HuH-7 (cell line): Measurements from ENCODE around the gene GPX2.
"Not testable (repeated sequence)": the region's sequence is repeated elsewhere in the genome, so short reads cannot be mapped to it uniquely, and the experiment has no call there.

ENCODE experiments used
- DNase-seq: peaks from one replicate; pipeline ENCODE4 v3.0.0; 2011; ENCODE audit warnings: low spot score

The GPX2 gene

DNA sequence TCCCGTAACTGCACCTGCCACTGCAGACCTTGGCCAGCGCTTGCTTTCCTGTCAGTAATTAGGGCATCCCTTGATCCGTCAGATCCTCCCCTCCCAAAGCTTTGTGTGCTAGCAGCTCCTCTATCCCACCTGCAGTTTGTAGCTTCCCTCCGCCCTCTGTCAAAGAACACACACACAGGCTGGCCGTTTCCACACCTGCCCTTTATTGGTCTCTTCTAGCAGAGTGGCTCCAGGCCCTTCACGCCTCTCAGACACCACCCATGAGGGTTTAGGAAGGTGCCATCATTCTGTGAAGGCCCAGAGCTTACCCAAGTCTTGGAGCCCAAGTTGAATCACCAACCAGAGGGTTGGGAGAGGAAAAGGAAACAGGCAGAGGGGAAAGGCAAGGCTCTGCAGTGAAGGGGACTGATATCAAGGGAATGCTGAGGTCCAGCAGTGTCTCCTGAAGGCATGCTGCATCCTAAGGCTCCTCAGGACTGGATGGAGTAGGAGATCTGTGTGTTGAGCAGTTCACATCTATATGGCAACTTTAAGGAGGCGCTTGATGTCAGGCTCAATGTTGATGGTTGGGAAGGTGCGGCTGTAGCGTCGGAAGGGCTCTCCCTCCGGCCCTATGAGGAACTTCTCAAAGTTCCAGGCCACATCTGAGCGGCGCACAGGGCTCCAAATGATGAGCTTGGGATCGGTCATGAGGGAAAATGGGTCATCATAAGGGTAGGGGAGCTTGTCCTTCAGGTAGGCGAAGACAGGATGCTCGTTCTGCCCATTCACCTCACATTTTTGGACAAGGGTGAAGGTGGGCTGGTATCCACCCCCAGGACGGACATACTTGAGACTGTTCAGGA lies 3.4 kb downstream of the GPX2 start:
- no peak for DNase-seq

DNA sequence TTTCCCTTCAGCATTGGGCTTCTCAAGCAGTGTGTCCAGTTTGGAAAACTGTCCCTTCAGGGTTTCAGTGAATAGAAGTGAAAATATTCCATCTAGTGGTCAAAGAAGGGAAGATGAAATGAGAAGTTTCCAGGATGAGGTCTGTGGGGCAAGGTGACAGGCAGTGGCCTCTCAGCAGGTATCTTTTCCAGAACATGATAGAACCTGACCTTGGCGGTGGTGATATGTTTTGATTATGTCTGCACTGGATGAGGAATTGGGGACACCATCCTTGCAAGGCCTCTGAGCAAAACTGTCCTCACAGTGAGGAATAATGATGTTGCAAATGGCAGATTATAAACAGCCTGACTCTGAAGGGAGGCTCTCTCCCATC lies 4.7 kb downstream of the GPX2 start:
- no peak for DNase-seq

DNA sequence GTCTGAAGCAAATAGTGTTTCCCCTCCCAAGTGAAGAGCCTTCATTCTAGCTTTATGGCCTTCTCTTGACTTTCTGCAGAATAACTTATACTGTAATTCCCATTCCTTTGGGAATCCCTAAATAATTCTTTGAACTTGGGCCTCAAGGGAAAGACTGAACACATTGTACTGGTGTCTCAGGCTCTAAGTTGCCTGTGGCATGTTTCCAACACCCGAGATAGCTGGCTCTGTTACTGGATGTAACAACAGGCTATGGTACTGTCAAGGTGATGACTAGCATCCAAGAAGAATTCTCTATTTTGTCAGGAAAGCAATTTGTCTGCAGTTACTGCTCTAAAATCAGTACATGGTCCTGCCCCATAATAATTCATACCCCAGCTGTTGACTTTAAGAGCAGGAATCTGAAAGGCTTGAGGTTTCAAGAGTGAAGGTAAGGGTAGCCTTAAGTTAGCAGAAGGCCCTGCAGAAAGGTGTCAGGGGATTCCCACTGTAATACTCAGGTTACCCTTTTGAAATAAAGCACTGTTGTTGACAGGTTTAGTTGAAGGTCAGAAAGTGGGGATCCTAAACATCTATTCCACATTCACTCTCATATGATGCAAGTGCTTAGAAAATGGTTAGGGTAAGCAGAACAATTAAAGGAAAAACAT lies 5.2 kb downstream of the GPX2 start:
- DNase-seq: no peak

DNA sequence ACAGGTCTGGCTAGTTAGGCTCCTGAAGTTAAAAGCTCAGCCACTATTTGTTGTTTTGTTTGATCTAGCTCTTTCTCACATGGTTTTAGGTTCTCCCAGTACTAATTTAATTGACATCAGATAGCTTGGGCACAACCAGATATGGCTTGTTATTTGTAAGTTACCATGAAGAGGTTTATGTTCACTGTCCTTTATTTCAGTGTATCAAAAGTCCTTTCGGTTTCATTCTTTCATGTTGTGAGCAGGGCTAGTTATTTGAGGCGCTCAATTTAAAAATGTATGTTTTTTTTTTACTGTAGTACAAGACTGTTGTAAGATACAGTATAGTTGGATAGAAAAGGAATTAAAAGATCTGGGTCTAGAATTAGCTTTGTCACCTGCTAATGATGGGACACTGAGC lies 7.0 kb downstream of the GPX2 start:
- DNase-seq: no peak

DNA sequence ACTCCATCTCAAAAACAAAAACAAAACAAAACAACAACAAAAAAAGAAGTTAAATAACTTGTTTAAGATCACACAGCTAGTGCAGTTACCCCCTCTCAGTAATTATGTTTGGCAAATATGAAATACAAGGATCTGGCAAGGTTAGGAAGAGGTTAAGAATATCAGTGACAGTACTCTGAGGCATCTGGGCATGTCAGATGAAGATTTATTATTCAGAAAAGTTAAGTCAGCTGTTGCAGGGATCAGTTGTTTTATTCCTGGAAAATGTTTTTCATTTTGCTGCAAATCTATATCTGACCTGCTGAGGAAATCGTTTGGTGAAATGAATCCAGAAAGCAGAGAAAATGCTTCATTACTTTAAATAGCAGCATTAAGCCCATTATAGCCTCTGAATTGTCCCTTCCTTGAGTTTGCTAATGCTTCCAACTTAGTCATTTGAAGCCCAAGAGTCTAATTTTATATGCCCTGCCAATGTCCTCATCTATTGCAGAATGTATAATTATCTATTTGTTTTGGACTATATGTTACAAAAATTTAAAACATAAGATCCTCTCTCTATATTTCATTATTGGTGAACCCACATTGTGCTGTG lies 8.1 kb downstream of the GPX2 start:
- DNase-seq: no peak

DNA sequence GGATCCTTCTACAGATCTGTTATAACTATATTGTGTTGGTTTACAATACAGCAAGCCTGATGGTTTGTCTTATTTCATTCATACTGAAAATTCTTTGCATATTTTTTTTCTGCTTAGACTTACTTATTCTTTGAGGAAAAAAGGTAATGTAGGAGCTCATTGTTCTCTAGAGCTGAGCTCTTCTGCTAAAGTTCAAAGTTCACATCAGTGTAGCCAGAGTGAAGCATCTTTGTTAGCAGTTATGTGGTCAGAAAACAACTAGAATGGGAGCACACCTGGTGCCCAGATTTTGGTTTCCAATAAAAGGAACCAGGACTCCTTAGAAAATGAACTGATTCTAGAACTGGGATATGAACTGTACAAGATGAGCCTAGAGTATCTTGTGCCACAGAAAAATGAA lies 10.3 kb downstream of the GPX2 start:
- no peak for DNase-seq

DNA sequence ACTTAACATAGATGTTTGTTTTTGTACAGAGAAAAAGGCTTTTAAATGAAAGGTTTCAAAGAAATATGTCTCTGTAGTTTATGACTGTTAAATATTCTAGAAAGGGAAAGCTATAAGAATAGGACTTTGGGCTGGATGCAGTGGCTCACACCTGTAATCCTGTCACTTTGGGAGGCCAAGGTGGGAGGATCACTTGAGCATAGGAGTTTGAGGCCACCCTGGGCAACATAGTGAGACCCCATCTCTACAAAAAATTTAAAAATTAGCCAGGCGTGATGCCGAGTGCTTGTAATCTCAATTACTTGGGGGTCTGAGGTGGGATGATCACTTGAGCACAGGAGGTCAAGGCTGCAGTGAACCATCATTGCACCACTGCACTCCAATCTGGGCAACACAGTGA lies 11.4 kb downstream of the GPX2 start:
- no peak for DNase-seq

DNA sequence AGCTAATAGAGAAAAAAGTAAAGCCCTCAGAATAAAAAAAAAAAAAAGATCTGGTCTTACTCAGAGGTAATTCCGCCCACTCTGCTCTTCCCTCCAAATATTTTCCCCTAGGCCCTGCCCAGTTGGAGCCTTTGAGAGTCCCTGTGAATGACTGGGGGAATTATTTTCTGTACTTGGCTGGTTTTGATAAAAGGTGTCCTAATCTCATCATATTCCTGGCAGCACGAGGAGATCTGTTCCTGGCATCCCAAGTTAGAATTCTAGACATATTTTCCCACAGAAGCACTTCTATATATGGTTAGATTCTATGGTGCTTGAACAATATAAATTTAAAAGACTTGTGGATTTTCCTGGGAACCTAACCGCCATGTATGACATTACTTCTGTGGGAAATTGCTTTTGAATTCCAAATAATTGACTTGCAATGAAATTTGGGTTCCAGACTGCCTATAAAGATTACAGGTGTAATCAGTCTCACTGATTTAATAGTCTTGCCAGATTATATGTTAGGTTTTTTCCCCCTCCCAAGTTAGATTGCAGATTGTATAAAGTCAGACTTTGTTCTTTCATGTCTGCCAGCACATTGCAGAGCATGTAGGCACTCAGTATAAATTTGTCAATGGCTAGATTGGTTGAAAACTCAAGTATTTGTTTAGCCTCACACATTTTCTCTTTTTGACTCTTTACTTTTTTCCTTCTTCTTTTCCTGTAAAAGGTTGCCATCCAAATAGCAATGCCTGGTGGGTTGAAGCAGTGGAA lies 12.3 kb downstream of the GPX2 start:
- DNase-seq: no peak

DNA sequence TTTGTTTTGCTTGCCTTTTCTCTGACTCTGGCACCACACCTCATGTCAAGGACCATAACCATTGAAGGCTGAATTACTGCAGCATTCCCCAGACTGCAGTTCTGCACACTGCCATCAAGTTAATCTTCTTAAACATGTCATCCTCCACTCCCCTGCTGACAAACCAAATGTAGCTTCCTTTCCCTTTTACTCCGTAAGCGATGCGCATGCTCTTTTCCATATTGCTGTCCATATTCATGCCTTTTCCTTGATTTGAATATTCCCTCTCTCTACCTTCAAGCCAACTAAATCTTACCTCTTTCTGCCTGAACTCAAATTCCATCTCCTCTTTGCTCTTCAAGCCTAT lies 13.6 kb downstream of the GPX2 start:
- no peak for DNase-seq

DNA sequence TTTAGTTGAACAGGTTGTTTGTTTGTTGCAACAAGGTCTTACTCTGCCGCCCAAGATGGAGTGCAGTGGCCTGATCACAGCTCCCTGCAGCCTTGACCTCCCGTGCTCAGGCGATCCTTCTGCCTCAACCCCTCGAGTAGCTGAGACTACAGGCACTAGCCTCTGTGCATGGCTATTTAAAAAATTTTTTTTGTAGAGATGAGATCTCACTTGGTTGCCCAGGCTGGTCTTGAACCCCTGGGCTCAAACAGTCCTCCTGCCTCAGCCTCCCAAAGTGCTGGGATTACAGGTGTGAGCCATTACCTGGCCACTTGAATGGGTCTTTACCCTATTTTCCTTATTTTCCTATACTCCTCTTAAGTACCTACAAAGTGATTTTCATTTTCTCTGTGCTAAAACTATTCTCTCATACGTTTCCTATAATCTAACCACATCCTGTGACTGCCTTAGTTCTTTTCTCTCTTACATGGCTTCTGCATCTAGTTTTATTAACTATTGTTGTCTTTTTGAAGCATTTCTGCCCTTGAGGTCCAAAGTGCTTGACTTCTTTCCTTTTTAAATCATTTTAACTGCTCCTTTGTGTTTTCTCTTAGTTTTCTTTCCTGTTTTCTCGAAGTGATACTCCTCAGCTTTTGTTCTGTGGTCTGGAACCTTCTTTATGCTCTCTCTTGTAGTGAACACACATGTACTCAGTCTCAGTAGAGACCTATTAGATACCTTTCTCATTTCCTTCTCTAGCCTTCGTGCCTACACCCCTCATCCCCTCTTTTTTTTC lies 14.1 kb downstream of the GPX2 start:
- no peak for DNase-seq

DNA sequence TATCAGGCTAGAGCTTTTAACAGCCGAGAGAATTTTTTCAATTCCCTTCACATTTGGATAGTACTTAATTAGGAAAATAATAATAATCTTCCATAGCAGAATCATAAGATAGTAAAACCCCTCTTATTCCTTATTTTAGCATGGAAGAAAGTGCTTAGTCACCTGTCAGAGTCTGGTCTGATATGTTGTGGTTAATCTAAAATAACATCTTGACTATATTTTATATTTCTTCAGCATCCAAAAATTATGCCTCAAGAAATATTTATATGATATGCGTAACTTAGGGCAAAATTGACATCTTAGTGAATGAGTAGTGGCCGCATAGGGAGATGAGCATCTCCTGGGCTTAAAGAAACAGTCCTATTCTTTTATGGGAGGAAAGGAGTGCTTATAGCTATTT lies 15.5 kb downstream of the GPX2 start:
- DNase-seq: no peak

DNA sequence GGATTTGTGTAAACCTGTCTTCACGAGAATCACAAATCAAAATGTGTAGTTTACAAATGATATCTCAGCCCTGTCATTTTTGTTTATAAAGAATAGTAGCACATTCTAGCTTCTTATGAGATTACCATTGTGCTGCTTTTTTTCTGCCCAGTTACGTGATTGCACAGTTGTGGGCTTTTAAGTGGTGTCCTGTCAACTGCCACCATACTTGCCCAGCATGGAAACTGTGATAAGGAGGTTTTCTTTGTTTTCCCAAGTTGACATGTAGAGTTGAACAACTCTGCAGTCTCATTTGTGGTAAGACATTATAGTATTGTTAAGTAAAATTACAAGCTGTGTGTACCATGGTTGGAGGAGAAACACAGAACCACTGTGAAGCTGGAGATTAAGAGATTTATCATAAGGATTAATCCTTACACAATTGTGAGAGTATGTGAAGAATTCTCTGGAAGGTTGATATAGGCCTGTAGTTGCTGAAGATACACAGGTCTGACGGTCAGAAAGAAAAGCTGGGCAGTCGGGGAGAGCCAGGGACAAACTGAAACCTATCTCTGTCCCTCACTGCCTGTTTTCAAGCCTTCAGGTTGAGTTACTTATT lies 16.0 kb downstream of the GPX2 start:
- DNase-seq: no peak

DNA sequence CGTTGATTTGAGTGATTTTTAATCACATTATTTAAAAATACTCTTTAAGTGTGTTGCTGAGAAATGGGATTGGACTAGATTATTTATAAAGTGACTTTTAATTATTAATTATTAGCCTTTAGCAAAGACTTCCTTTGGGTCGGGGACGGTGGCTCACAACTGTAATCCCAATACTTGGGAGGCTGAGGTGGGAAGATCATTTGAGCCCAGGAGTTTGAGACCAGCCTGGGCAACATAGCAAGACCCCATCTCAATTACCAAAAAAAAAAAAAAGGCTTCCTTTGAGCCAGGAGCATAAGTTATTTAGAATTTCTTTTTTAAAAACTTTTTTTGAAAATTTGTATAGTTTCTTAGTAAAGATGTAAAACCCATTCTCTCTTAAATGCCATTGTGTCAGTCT lies 19.5 kb downstream of the GPX2 start:
- DNase-seq: no peak

DNA sequence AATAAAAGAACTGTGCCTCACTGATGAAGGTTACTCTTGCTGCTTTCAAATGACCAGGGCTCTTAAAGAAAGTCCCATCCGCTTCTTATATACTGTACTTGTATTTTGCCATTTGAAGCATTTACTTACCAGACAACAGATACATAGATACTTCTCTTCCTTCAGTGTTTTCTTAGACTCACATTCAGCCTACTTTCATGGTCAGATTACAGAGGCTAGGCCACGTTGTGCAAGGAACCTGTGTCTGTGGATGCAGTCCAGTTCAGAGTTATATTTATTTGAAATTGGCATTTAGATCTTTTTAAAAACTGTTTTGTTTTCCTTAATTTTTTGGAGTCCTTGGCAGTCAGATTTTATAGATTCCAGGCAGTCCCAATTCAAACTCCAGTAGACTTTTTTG lies 22.1 kb downstream of the GPX2 start:
- DNase-seq: no peak

DNA sequence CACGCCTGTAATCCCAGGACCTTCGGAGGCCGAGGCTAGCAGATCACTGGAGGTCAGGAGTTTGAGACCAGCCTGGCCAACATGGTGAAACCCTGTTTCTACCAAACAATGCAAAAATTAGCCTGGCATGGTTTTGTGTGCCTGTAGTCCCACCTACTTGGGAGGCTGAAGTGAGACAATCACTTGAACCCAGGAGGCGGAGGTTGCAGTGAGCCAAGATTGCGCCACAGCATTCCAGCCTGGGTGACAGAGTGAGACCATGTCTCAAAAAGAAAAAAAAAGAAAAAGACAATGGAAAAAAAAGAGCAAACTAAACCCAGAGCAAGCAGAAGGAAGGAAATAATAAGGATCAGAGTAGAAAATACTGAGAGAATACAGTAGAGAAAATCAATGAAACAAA lies 22.9 kb downstream of the GPX2 start:
- no peak for DNase-seq

DNA sequence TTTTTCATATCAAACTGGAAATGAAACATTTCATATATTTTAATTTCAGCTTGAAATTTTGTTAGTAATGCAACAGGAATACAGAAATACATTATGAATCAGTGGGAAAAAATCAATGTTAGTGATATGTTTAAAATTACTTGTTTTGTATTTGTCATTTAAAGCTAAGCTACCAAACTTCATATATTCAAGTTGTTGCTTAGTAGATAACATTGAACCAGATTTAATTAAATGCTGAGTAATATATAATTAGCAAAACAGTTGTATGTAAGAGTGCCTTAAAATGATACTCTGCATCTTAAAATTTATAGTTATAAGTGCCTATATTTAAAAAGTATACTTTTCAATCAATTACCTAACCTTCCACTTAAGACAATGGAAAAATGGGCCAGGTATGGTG lies 23.3 kb downstream of the GPX2 start:
- DNase-seq: no peak

DNA sequence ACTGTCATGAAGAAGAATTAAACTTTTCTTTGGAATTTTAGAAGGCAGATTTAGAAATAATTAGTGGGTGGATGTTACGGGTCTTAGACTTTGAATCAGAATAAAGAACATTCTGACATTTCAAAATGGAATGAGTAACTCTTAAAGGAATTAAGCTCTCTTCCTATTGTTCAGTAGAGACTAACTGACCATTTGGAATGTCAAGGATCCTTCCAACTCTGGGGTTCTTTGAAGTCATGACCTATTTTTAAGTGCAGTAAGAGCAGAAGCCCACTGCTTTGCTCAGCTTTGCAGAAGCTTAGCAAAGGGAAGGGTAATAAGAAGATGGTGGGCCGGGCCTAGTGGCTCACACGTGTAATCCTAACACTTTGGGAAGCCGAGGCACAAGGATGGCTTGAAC lies 24.3 kb downstream of the GPX2 start:
- no peak for DNase-seq

DNA sequence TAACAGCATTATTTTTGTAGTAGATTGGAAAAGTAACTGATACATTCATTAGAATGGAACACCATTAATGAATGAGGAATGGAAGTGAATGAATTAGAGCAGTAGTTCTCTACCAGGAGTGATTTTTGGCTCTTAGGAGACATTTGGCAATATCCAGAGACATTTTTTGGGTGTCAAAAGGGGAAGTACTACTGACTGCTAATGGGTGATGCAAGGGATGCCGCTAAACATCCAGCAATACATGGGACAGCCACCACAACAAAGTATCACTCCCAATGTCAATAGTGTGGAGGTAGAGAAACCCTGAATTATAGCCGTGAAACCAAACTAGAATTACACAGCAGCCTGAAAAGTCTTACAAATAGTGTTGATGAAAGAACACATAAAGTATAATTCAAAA lies 26.7 kb downstream of the GPX2 start:
- DNase-seq: no peak

DNA sequence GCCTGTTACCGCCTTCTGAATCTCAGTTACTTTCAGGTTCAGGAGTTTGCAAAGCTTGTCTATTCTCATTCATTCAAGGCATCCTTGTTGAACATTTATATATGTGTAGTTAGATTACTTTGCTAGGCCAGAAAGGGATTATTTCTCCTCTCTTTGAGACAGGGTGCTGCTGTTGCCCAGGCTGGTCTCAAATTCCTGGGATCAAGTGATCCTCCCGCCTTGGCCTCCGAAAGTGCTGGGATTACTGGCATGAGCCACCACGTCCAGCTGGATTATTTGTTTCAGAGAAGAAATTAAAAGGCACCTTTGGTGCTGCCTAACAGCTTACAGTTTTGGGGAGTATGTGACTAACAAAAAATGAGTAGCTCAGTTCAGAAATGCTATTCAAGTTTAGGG lies 27.5 kb downstream of the GPX2 start:
- DNase-seq: no peak

DNA sequence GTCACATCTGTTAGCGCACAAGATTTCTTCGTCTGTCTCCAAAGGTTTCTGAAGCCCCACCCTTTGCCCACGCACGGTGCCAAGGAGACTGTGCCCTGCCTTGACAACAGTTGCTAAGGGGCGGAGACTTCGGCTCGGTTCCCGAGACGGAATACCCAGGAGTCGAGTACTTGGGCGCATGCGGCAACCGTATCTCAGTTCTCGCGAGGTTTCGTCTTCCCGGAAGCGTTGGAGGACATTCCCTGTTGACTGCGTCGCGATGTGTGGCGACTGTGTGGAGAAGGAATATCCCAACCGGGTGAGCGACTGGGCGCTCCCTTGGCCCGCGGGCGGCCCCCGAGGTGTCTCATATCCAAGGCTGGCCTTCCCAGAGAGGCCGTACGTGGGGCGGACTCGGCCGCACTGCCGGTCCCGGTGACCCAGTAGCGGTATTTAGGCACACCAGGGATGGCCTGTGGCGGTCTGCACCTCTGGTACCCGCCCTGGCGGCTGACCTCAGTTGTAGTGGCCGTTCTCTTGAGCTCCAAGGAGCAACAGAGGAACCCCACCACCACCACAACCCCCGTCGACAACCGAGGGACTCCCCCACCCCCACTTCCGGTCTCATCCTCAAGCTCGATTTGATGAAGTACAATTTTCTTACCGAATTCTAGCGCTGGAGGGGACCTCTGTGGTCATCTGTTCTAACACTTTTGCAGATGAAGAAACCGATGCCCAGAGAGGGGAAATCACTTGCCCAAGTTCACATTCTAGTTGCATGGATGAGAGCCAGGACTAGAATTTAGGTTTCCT lies 28.1 kb downstream of the GPX2 start, which contains the start of gene CHURC1:
Gene CHURC1 (plus strand): TSS at position 219 of the 792 bp plus-strand sequence. CDS start 41 bp downstream, at position 260.
- peak; percentile 80 for DNase-seq

DNA sequence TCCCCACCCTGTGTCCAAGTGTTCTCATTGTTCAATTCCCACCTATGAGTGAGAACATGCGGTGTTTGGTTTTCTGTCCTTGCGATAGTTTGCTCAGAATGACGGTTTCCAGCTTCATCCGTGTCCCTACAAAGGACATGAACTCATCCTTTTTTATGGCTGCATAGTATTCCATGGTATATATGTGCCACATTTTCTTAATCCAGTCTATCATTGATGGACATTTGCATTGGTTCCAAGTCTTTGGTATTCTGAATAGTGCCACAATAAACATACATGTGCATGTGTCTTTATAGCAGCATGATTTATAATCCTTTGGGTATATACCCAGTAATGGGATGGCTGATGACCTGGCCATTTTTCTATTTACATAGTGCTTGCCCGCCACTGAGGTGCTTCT lies 29.1 kb downstream of the GPX2 start:
- DNase-seq: not testable (repeated sequence)
